ENCODE results near the gene SPDYC.

DNA sequence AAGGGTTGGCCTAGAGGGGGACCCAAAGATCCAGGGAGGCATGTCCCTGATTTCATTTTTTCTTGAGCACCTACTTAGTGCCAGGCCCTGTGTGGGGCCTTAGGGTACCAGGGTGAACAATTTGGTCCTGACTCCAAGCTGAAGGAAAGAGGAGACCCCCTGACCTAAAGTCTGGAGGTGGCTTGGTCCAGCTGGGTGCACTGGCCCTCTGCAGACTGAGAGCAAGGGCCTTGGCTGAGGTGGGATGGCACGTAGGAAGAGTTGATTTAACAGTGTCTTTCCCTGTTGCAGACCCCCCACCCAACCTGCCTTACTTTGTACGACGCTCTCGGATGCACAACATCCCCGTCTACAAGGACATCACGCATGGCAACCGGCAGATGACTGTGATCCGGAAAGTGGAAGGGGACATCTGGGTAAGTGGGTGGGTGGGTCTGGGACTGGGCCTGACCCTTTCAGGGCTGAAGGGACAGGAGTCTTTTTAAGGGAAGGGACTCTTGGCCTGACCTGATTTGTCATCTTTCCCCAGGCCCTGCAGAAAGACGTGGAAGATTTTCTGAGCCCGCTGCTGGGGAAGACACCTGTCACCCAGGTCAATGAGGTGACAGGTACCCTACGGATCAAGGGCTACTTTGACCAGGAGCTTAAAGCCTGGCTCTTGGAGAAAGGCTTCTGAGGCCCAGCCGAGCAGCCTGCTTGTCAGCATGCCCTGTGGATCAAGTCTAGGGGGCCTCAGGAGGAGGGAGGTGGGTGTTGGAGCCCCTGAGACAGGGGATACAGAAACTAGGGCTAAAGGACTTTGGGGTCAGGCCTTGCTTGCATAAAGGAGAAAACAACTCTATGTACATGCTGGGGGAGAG, 44.6 kb upstream of the SPDYC start:
- TF ChIP-seq CTCF (conservative IDR thresholded peaks at IDR 0.05; ENCODE audit: low read length) = no peak
- no peak for TF ChIP-seq EZH2phosphoT487 (IDR thresholded peaks at IDR 0.05; ENCODE audit: borderline replicate concordance, low read depth, low read length)

Measured in OCI-LY7 (cell line).